GM10266 (cell line): ENCODE measurements around the gene CAMTA1.

Experiments used
- DNase-seq: peaks from one replicate; pipeline ENCODE4 v3.0.0; 2012; ENCODE audit errors: extremely low spot score
- CTCF ChIP-seq: IDR thresholded peaks from 2 replicates; pipeline ENCODE4 v1.5.1; 2012; ENCODE audit warnings: mild to moderate bottlenecking, low read depth; ENCODE audit not compliant: control insufficient read depth, insufficient read depth; ENCODE audit errors: missing control alignments

The CAMTA1 gene

DNA sequence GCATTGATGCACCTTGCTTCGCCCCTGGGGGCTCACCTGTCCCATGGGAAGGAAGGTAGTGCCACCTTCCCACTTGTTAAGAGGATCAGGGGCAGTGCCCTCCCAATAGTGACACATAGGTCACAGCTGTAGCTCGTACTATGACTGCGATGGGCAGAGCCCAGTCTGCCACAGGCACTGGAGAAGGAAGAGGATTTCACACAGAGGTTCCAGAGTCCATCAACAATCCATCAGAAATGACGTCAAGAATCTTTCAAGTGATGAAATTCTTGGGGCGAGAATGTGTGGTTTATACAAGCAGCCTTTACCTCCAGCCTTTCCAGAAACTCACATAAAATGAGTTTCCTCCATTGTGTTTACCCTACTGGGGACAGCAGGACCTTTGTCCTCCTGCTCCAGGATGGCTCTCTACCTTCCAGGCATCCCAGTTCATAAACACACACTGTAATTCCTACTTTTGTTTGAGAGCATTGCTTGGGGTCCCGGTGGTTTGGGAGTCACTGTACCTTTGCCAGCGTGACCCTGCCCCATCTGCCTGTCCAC, 725.2 kb downstream of the CAMTA1 start:
- TF ChIP-seq CTCF: no peak
- DNase-seq: no peak

DNA sequence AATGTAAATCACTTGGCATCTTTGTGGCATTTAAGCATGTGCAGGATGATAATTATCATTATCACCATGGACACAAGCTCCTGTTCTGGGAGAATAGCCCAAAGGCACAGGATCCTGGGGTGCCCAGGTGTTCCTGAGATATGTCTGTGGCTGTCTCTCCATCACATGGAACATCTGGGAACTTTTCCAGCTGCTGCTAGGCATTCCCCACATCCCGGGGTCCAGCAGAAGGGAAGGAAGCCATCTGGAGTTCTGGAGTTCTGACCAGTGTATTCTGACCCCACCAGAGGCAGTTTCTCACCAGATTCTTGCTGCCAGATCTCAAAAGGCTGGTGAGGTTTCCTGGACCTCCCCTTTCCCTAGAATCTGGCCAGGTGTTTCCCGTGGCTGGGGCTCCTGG, 726.1 kb downstream of the CAMTA1 start:
- DNase-seq: no peak
- no peak for TF ChIP-seq CTCF

DNA sequence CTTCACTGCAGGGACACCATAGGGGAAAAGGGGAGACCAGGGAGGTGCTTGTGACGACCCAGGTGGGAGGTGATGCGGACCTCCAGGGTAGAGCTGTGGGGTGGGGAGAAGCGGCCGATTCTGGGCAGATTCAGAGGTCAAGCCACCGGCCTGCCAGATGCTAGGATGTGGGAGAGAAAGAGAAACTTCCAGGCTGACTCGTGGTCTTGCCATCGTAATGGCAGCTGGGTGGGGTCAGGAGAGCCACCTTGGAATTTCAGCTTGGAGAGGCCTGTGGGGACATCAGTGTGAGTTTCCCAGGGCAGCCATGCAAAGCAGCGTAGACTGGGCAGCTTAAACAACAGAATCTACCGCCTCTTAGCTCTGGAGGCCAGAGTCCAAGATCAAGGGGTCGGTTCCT, 727.8 kb downstream of the CAMTA1 start:
- DNase-seq: no peak
- no peak for TF ChIP-seq CTCF

DNA sequence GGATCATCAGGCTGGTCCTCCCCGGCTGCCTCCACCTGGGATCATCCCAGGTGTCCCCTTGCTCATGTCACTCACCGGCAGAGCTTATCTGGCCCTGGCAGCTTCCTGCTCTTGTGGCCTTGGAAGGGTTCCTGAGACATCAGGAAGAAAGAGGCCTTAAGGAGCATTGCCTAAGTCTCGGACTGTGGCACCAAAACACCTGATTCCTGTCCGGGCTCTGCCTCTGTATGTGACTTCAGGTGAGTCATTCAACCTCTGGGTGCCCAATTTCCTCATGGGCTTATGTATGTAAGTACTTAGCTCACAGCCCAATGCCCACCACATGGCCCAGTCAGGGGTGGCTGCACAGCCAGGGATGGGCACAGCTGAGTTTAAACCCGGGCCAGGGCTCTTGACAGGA, 729.9 kb downstream of the CAMTA1 start:
- TF ChIP-seq CTCF: no peak
- DNase-seq: no peak

DNA sequence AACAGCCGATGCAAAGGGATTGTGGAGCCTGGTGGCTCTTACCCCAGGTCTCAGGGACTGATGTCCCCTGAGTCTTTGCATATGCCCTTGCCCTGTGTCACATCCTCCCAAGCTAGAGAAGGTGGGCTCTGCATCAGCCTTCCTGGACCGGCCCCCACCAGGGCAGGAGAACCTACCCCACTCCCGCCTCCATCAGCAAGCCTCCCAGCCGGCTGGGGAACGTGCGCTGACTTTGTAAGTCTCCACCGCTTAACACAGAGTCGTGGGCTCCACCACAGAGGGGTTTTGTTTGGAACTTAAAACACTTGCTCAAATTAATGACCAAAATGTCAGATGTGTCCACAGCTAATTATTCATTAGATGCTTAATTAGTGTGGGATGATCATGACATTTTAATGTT, 730.6 kb downstream of the CAMTA1 start:
- DNase-seq: no peak
- TF ChIP-seq CTCF: no peak

GRCh38 chr1:7516341-7516740, 731.1 kb downstream of the CAMTA1 start:
- no peak for TF ChIP-seq CTCF
- DNase-seq: no peak

DNA sequence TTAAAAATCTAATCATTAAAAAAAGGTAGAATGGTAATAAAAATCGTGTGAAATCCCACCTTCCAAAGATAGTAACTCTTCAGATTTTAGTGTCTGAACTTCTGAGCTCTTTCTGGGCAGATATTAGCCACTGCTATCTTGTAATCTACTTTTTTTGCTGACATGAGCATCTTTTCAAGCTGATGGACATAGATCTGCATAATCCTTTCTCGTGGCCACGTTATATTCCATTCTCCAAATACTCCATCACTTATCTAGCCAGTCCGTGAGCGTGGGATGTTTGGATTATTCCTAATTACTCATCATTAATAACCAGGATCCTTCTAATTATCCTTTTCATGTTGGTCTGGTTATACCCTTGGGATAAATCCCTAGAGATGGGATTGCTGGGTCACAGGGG, 731.7 kb downstream of the CAMTA1 start:
- DNase-seq: no peak
- TF ChIP-seq CTCF: no peak
